Activated naive CD4-positive, alpha-beta T cell treated with anti-CD3 and anti-CD28 coated beads, Interleukin-2, amount 50 U/mL, for 72 hours (primary cell): ENCODE data around the gene DNAJC27. TPM values are rescaled to one million over a fixed set of nuclear protein-coding genes. Genes with fewer than 3 reads are reported as not detected.

ENCODE experiments used
- ATAC-seq, 2 donors: fragments of 150-1000 bp; cut with Tn5 transposase; 2 replicates each; pipeline ENCODE4 v1.10.0; 2021; ENCODE audit warnings: mild to moderate bottlenecking in 2 of 2, moderate library complexity in 2 of 2
- DNase-seq, 2 donors: peaks; one replicate each; pipeline ENCODE4 v3.0.0; 2021 to 2022; ENCODE audit warnings: low spot score in 2 of 2
- H3K27ac Mint-ChIP-seq, 2 donors: one replicate each; pipeline ENCODE4 v1.8.0; 2022; ENCODE audit warnings: mild to moderate bottlenecking in 2 of 2, mixed read lengths in 2 of 2
- H3K36me3 Mint-ChIP-seq, 2 donors: one replicate each; pipeline ENCODE4 v1.8.0; 2022; ENCODE audit warnings: mixed read lengths in 2 of 2
- H3K9me3 Mint-ChIP-seq, 2 donors: one replicate each; pipeline ENCODE4 v1.8.0; 2022; ENCODE audit warnings: mixed read lengths in 2 of 2
- total RNA-seq, 2 donors: library from RNA; stranded (reverse); gene quantifications; one replicate each; pipeline ENCODE4 v1.2.3, GENCODE V29; 2022

Gene DNAJC27
- total RNA-seq, 2 donors from 2014 or later: 6.8 to 7.3 TPM

DNA sequence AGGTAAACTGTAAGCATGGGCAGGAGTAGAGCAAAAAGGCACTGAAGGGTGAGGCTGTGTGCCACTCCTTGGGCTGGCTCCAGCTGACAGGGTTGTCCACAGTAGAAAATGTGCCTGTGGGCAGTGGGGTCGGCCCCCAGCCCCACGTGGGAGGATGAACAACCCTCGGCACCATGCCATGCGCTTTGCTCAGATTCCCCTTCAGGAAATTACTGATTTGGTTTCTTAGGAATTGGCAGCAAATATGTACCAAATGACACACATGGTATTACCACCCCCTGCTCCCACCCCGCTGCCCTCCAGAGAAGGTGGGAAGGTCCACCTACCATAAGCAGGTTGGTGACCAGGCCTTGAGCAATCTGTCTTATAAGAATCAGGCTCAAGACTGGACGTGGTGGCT is 65.3 kb downstream of the DNAJC27 start:
- Mint-ChIP-seq H3K36me3 (peaks cover 24 to 47% of the 10 kb centered on the region in 2 donors), H3K9me3 (peaks cover 0 to 4% of the 10 kb centered on the region in 2 donors), H3K27ac (no peak overlapping the region)
- DNase-seq (no peak), ATAC-seq (no peak)

DNA sequence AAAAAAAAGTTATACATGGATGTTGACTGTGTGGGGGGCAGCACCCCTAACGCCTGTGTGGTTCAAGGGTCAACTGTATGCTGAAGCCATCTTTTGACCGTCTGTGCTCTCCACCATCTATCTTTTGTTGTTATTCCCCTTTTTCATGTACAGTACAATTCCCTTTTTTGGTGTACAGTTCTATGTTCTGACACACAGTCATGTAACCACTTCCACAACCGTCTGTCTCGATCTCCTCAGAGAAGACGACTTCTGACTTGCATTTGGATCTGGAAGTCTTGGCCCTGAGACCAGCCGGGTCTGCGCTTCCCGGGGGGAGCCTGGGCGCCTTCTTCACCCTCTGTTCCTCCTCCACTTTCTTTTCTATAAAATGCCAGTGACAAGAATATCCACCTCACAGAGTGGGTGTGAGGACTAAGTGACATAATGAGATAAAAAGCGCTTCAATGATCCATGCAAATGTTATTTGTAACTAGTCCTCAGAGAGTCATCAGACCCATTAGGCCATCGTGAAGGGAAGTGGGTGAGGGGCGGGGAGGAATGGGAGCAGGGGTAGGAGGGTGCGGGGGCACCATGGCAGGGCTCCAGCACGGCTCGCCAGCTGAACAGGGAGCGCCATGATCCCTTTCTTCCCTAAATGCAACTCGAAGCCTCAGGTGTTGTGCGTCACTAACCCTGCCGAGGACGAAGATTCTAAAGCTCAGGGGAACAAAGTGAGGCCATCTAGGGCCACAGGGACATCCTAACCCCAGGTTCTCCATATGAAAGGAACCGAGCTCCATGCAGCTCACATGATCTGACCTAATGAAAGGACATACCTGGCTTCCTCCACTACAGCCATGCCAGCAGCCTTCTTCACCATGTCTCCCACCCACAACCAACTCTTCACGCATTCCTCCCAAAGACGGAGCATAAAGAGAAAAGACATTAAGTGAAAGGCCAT is 68.3 kb downstream of the DNAJC27 start:
- Mint-ChIP-seq H3K27ac (peak overlapping the region in 1 of 2 donors; percentile 22), H3K9me3 (no peaks in the 10 kb centered on the region), H3K36me3 (peaks cover 23 to 37% of the 10 kb centered on the region in 2 donors)
- ATAC-seq: no peak
- no peak for DNase-seq

DNA sequence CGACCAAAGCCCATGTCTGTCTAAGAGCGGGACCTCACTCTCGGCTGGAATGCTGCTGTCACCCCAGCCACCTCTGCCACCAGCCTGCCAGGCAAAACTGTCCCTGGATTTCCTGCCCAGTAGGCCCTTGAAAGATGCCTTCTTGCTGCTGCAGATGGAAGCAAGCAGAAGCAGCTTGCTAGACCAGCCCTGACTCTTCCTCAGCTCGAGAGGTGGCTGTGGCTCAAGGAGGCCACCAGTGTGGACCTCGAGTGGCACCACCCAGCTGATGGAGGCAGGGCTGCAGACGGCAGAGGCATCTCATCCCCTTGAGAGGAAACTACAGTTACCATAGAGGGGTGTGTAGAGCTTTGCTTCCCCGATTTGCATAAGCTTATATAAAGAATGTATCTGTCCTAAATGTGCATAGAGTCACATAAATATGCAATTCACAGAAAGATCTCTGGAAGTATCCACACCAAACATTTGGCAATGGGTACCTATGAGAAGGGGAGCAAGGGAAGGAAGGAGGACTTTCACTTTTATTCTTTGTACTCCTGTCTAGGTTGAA is 72.3 kb downstream of the DNAJC27 start:
- no peak for ATAC-seq
- Mint-ChIP-seq H3K36me3 (peaks cover 57 to 76% of the 10 kb centered on the region in 2 donors), H3K27ac (no peak overlapping the region), H3K9me3 (peaks cover 29 to 34% of the 10 kb centered on the region in 2 donors)
- DNase-seq: no peak

DNA sequence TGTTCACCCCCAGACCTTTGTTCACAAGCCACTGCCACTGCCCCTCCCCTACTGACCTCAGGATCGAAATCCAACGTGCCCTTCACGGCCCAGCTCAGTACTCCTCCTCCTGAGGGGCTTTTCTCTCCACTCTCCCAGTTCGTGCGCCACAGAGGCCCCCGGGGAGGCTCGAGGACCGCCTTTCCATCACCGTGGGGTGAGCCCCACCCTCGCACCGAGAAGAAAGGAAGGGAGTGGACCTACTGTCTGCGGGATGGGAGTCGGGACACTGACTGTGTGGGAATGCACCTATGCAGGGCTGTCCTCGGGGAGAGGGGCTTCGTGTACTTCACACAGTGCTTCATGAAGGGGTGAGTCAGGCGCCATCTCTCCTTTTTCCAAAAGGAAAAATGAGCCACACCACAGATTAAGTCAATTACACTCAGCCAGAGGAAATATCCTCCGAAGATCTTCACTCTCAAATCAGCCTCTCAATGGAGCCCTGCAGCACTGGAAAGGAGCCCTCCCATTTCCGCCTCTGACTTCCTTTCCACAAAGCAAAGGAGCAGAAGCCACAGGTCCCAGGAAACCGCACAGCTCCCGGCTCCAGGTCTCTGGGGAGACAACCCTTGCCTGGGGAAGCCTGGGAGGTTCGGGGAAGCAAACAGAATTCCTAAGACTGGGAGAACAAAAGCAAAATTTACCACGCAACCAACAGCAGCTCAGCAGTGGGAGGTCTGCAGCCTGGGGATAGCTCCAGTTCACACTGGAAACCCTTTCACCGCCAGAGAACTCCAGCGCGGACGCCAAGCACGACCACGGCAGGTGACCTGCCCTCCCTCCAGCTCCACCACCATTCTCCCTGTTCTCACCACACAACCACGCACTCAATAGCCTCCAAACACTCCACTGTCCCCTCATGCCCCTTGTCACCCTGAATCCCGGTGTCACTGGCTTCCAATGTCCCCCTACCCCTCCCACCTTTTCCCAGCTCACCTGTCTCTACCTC is 73.3 kb downstream of the DNAJC27 start:
- no peak for ATAC-seq
- Mint-ChIP-seq H3K9me3 (peaks cover 30 to 39% of the 10 kb centered on the region in 2 donors), H3K27ac (no peak overlapping the region), H3K36me3 (peaks cover 52 to 77% of the 10 kb centered on the region in 2 donors)
- DNase-seq: no peak

DNA sequence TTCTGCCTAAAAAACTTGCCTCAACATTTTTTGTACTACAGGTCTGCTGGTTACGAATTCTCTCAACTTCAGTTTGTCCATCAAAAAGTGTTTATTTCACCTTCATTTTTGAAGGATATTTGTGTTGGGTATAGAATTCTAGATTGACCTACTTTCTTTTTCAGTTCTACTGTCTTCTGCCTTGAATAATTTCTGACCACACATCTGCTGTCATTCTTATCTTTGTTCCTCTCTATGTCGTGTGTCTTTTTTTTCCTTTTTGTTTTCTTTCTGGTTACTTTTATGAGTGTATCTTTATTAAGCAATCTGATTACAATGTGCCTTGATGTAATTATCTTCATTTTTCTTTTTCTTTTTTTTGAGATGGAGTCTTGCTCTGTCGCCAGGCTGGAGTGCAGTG is 77.0 kb downstream of the DNAJC27 start:
- ATAC-seq (no peak), DNase-seq (no peak)
- Mint-ChIP-seq H3K27ac (no peak overlapping the region), H3K9me3 (peaks cover 30 to 39% of the 10 kb centered on the region in 2 donors), H3K36me3 (peaks cover 48 to 68% of the 10 kb centered on the region in 2 donors)

DNA sequence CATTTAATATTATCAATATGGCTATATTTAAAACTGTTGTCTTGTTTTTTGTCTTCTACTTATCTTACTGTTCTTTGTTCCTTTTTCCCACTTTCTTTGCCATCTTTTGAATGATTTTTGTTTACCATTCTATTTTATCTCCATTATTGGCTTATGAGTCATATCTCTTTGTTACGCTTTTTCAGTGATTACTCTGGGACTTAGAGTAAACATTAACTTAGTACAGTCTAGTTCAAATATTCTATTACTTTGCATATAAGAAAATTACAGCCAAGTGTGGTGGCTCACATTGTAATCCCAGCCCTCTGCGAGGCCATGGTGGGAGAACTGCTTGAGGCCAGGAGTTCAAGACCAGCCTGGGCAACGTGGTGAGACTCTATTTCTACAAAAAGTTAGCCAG is 77.8 kb downstream of the DNAJC27 start:
- DNase-seq: no peak
- no peak for ATAC-seq
- peaks cover 30 to 39% of the 10 kb centered on the region in 2 donors for H3K9me3 Mint-ChIP-seq
- peaks cover 43 to 61% of the 10 kb centered on the region in 2 donors for H3K36me3 Mint-ChIP-seq
- no peak overlapping the region for H3K27ac Mint-ChIP-seq

Other genes starting within 250 kb of the DNAJC27 start
- 10 to 100 TPM; 13.7 to 24.4 TPM for gene PTRHD1, start 178.6 kb downstream of the DNAJC27 start, total RNA-seq
- 10 to 100 TPM; 28.6 to 49.3 TPM for gene CENPO, start 178.5 kb downstream of the DNAJC27 start, total RNA-seq
- gene ADCY3, start 51.7 kb downstream of the DNAJC27 start, total RNA-seq: 10 to 100 TPM; 15.8 to 51.4 TPM
- gene EFR3B, start 70.1 kb upstream of the DNAJC27 start, total RNA-seq: 1 to 10 TPM in 1 of 2 donors, under 1 TPM in 1; 0.43 to 1.2 TPM
- gene POMC, start 196.6 kb upstream of the DNAJC27 start, total RNA-seq: 1 to 10 TPM; 2.4 to 7.8 TPM